Activated CD4-positive, CD25-positive, alpha-beta regulatory T cell treated with anti-CD3 and anti-CD28 coated beads, Interleukin-2, amount 50 U/mL, for 16 hours (primary cell): ENCODE measurements around the gene LCN10.

Source experiments
- DNase-seq: peaks from one replicate; pipeline ENCODE4 v3.0.0-alpha.2; 2020; ENCODE audit warnings: low read depth, low spot score

Gene LCN10

GRCh38 chr9:136688274-136689107, 54.2 kb downstream of the LCN10 start:
- DNase-seq = no peak
